Activated CD4-positive, alpha-beta T cell treated with anti-CD3 and anti-CD28 coated beads, Interleukin-2, amount 50 U/mL, for 1 hour (primary cell): ENCODE data around the gene FITM1.

ENCODE experiments used
- DNase-seq: peaks from one replicate; pipeline ENCODE4 v3.0.0-alpha.2; 2020

FITM1 gene

GRCh38 chr14:24143511-24143910 is 13.1 kb downstream of the FITM1 start:
- DNase-seq, result no peak

- no peak for DNase-seq
These were observed 14.0 kb downstream of the FITM1 start for GRCh38 chr14:24144451-24144850.

DNA sequence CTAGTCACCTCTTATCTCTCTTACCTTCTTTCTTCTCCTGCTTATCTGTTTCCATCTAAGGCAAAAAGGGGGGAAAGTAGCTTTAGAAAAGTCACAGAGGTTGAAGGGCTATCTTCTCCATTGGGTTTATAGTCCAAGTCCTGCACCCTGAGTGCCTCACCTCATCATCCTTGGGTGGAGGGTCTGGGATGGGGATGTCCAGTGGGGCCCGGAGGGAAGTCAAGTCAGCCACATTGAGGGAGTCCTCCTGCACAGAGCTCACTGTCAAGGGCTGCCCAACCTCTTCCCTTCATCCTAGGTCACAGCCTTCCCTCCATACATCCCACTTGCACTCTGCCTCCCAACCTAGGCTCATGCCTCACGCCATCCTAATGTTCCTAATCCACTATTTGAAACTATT is 14.8 kb downstream of the FITM1 start:
- DNase-seq, result no peak

DNA sequence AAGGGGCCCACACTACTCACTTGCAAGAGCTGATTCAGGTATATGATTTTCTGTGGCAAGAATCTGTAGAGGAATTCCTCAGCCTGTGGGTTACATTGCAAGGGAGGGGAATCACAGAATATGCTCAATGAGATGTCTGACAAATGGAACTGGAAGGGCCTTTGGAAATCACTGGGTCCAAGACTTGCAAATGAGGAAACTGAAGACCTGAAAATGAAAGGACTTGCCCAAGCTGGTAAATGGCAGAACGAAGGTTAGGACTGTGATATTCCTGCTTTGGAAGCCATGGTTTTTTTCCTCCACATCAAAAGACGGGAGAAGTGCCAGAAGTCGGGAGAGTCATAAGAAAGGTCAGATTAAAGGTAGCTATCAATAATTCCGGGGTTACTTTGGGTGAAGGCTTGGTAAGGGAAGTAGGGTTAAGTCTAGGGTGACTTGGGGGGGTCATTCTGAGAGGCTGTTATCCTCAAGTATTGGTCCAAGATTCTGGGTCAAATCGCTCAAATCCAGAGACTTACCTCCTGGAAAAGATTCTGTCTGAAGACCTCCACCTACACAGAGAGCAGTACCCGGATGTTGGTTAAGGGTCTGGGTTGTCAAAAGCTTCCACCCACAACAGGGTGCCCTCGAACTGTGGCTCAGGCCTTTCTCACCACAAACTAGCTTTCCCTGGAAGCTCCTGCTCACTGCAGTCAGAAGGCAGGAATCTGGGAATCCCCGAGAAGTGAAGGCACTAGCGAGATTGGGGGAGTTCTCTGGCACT is 15.4 kb downstream of the FITM1 start:
- no peak for DNase-seq

DNA sequence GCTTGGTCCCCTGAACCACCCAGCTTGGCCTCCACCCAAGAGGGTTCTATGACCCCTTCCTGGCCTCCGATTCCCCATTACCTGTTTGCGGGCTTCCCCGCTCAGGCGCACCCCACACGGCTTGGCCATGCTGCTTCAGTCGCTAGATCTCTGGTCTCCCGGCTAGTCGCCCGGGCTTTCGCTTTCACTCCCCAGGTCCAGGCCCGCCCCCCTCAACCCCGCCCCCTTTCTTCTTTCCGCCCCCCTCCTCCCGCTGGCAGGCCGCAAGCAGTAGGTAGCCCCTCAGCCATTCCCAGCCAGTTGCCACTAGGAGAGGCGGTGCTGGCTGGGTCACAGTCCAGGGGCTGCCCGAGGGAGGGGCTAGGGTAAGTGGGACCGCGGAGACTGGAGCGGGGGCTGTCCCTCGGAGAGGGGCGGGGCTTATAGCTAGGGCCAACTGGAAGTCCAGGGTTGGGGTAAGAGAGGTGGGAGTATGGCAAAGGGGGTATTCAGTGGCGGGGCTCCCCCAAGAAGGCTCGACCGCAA is 16.1 kb downstream of the FITM1 start, which contains the start of gene PSME2:
PSME2 (minus strand) TSS at position 158 of the 525 bp plus-strand sequence; CDS start at position 129, 29 bp downstream.
- peak; percentile 75 for DNase-seq

- peak; percentile 97 for DNase-seq
These were observed 16.7 kb downstream of the FITM1 start, which contains the start of gene RNF31 for GRCh38 chr14:24146978-24147760. RNF31 (plus strand) TSS chr14:24147498; CDS start chr14:24147699, 201 bp downstream.

DNA sequence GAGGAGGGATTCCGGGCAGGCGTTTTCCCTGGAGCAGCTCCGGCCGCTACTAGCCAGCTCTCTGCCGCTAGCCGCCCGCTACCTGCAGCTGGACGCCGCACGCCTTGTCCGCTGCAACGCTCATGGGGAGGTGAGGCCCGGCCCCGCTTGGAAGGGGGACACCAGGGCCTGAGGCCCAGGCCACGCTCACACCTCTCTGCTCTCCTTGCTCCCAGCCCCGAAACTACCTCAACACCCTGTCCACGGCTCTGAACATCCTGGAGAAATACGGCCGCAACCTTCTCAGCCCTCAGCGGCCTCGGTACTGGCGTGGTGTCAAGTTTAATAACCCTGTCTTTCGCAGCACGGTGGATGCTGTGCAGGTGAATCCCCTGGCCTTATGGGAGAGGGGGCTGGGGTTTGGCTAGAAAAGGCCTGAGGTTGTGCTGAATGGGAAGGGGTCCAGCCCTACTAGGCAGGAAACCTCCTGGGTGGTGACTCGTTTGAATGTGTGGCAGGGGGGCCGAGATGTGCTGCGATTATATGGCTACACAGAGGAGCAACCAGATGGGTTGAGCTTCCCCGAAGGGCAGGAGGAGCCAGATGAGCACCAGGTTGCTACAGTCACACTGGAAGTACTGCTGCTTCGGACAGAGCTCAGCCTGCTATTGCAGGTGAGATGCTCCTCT is 17.4 kb downstream of the FITM1 start:
- DNase-seq, result no peak

DNA sequence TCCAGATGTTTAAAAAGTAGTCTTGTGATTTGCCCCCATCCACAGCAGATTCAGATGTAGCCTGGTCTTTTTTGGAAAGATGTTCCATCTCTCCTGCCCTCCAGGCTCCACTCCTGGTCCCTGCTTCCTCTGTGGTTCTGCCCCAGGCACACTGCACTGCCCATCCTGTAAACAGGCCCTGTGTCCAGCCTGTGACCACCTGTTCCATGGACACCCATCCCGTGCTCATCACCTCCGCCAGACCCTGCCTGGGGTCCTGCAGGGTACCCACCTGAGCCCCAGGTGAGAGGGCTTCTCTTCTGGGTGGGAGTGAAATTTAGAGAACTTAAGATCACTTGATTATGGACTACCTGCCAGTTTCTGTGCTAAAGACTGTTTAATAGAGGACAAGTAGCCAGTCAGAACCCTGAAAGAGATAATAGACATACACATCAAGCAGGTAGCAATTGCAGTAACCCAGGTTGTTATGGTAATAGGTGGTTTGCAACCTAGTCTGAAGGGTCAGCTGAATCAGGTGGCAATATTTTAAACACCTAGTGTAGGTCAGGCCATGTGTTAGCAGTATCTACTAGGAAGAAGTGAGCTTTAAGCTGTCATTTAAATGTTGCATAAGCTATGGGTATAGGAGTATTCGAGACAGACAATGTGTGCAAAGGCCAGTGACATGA is 19.0 kb downstream of the FITM1 start:
- no peak for DNase-seq

GRCh38 chr14:24150061-24150460 is 19.6 kb downstream of the FITM1 start:
- DNase-seq, result no peak

DNA sequence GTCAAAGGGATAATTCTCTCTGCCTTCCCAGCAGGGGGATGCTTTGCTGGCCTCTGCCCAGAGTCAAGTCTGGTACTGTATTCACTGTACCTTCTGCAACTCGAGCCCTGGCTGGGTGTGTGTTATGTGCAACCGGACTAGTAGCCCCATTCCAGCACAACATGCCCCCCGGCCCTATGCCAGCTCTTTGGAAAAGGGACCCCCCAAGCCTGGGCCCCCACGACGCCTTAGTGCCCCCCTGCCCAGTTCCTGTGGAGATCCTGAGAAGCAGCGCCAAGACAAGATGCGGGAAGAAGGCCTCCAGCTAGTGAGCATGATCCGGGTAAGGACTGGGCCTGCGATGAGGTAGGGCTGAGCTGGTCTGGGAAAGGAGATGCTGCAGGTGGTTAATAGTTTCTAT is 20.1 kb downstream of the FITM1 start:
- no peak for DNase-seq

GRCh38 chr14:24150993-24151392 is 20.5 kb downstream of the FITM1 start:
- DNase-seq, result no peak

DNA sequence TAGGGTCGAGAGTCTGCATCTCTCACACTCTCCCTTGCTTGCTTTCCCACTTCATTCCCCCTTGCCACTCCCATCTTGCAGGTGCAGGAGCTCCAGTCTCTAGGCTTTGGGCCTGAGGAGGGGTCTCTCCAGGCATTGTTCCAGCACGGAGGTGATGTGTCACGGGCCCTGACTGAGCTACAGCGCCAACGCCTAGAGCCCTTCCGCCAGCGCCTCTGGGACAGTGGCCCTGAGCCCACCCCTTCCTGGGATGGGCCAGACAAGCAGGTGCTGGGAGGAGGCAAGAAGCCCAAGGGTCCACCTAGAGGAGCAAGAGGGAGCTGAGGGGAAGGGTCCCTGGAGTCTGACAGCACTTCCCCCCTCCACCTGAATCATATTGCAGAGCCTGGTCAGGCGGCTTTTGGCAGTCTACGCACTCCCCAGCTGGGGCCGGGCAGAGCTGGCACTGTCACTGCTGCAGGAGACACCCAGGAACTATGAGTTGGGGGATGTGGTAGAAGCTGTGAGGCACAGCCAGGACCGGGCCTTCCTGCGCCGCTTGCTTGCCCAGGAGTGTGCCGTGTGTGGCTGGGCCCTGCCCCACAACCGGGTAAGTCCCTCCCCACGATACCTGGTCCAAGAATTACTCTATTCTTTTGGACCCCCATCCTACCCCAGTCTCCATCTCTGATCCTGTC is 21.1 kb downstream of the FITM1 start:
- no peak for DNase-seq

GRCh38 chr14:24155100-24155499 is 24.6 kb downstream of the FITM1 start:
- no peak for DNase-seq

DNA sequence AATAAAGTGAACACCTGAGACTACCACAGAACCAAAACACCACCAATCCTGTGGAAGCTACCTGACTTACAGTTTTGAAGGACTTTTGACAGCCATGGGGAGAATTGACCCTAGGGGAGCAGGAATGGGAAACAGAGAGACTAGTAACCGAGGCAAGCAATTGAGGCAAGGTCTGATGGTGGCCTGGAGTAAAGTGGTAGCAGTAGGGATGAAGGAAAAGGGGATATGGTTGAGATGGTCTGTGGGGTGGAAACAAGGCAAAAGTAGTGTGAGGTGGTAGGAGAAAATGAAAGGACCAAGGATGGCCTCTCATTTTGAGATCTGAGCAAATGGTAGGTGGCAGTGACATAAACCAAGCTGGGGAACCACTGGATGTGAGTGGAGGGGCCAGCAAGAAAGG is 26.4 kb downstream of the FITM1 start:
- no peak for DNase-seq

DNA sequence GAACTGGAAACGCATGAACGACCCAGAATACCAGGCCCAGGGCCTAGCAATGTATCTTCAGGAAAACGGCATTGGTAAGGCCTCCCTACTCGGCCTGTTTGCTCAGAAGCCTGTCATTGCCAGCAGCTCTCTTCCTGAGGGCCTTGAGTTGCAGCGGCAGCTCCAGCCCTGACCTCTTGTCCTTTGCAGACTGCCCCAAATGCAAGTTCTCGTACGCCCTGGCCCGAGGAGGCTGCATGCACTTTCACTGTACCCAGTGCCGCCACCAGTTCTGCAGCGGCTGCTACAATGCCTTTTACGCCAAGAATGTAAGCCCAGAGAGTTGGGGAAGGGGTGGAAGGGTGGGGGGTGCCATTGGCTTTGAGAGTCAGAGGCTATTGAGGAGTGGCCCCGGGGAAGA is 26.9 kb downstream of the FITM1 start:
- no peak for DNase-seq

DNA sequence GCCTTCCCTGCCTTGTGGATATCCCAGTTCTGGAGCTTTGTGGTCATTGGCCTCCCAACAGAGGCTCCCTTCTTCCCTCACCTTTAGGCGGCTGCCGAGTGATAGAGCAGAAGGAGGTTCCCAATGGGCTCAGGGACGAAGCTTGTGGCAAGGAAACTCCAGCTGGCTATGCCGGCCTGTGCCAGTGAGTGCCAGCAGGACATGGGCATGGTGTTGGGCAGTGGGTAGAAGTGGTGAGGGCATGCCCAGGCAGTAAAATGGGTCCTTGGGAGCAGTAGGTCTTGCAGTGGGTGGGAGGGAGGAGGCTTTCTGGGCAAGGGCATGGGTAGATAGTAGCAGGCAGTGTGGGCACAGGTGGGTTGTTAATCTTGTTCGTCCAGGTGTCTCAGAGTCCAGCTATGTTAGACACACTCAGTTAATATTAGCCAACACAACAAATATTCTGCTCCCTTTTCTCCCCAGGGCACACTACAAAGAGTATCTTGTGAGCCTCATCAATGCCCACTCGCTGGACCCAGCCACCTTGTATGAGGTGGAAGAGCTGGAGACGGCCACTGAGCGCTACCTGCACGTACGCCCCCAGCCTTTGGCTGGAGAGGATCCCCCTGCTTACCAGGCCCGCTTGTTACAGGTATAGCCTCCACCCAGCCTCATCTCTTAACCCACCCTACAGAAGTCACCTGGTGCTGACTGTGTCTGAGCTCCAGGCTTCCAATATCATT is 29.5 kb downstream of the FITM1 start:
- DNase-seq, result no peak

GRCh38 chr14:24160499-24160849 is 30.0 kb downstream of the FITM1 start:
- DNase-seq, result no peak

GRCh38 chr14:24160850-24161804 is 30.7 kb downstream of the FITM1 start, which contains the start of gene IRF9:
IRF9 (plus strand) TSS chr14:24161265; CDS start chr14:24162145, 880 bp downstream.
- peak; percentile 98 for DNase-seq

DNA sequence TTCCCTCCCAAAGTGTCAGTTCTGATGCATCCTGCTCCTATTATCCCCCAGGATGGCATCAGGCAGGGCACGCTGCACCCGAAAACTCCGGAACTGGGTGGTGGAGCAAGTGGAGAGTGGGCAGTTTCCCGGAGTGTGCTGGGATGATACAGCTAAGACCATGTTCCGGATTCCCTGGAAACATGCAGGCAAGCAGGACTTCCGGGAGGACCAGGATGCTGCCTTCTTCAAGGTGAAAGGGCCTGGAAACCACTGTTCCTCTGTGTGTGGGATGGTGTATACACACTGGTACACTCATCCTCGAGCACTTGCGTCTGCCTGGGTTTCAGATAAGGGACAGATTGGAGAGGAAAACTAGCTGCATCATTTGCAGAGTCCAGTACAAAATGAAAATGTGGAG is 31.6 kb downstream of the FITM1 start:
- no peak for DNase-seq

DNA sequence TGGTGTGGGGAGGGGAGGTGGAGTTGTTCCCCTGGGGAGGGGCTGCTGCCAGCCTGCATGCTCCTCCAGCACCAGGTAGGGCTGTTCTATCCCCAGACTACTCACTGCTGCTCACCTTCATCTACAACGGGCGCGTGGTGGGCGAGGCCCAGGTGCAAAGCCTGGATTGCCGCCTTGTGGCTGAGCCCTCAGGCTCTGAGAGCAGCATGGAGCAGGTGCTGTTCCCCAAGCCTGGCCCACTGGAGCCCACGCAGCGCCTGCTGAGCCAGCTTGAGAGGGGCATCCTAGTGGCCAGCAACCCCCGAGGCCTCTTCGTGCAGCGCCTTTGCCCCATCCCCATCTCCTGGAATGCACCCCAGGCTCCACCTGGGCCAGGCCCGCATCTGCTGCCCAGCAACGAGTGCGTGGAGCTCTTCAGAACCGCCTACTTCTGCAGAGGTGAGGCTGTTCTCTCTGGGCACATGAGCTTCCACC is 34.1 kb downstream of the FITM1 start:
- DNase-seq, result no peak
